Liver (tissue), 9 donors: Measurements from ENCODE around the gene CLCA1. TPM values are rescaled to one million over a fixed set of nuclear protein-coding genes. Genes with fewer than 3 reads are reported as not detected.
A peak's percentile ranks its signal among the peaks of the same experiment; 100 is the strongest.

ENCODE experiments used
- DNase-seq: peaks from one replicate; pipeline ENCODE4 v3.0.0-alpha.2; 2017; ENCODE audit warnings: low spot score
- H3K27ac ChIP-seq, 2 donors: one replicate each; pipeline ENCODE4 v1.7.0; 2013; ENCODE audit warnings: inconsistent platforms in 2 of 2, low read length in 2 of 2, control low read depth in 1 of 2, low read depth in 1 of 2, mild to moderate bottlenecking in 1 of 2
- H3K27me3 ChIP-seq, 4 donors: one replicate each; pipeline versions ENCODE4 v1.6.1 to v1.7.0; 2013; ENCODE audit warnings: low read length in 3 of 4, inconsistent platforms in 1 of 4, mild to moderate bottlenecking in 1 of 4, moderate library complexity in 1 of 4; ENCODE audit not compliant: control insufficient read depth in 4 of 4, insufficient read depth in 4 of 4
- H3K36me3 ChIP-seq, 4 donors: one replicate each; pipeline versions ENCODE4 v1.6.1 to v1.7.0; 2013; ENCODE audit warnings: low read length in 3 of 4, mild to moderate bottlenecking in 3 of 4, low read depth in 1 of 4, moderate library complexity in 1 of 4; ENCODE audit not compliant: control insufficient read depth in 4 of 4, insufficient read depth in 3 of 4
- H3K4me1 ChIP-seq, 4 donors: one replicate each; pipeline versions ENCODE4 v1.6.1 to v1.7.0; 2013; ENCODE audit warnings: low read length in 3 of 4, mild to moderate bottlenecking in 3 of 4, moderate library complexity in 1 of 4; ENCODE audit not compliant: control insufficient read depth in 4 of 4, insufficient read depth in 4 of 4
- H3K4me3 ChIP-seq, 3 donors: one replicate each; pipeline versions ENCODE4 v1.6.1 to v1.7.0; 2013; ENCODE audit warnings: low read length in 3 of 3, control low read depth in 1 of 3, low read depth in 1 of 3, mild to moderate bottlenecking in 1 of 3
- H3K9ac ChIP-seq, 2 donors: one replicate each; pipeline ENCODE4 v1.7.0; 2013; ENCODE audit warnings: low read length in 2 of 2, mild to moderate bottlenecking in 2 of 2, moderate library complexity in 2 of 2, control low read depth in 1 of 2, low read depth in 1 of 2
- H3K9me3 ChIP-seq, 4 donors: one replicate each; pipeline versions ENCODE4 v1.6.1 to v1.7.0; 2013; ENCODE audit warnings: low read length in 3 of 4; ENCODE audit not compliant: control insufficient read depth in 4 of 4
- EGR1 ChIP-seq, 2 donors: IDR thresholded peaks; 2 replicates each; pipeline ENCODE4 v1.6.1; 2016 to 2018; ENCODE audit warnings: antibody characterized with exemption in 2 of 2, low read depth in 2 of 2
- FOXA1 ChIP-seq: IDR thresholded peaks from 2 replicates; pipeline ENCODE4 v1.6.1; 2016; ENCODE audit warnings: antibody characterized with exemption
- FOXA2 ChIP-seq: IDR thresholded peaks from 2 replicates; pipeline ENCODE4 v1.6.1; 2016; ENCODE audit warnings: antibody characterized with exemption
- GABPA ChIP-seq, 2 donors: IDR thresholded peaks in 1 of 2; conservative IDR thresholded peaks in 1 of 2; 2 replicates each; pipeline ENCODE4 v1.6.1; 2016; ENCODE audit warnings: antibody characterized with exemption in 2 of 2, mild to moderate bottlenecking in 1 of 2, moderate library complexity in 1 of 2
- HNF4A ChIP-seq, 2 donors: conservative IDR thresholded peaks; 2 replicates each; pipeline ENCODE4 v1.6.1; 2016; ENCODE audit warnings: antibody characterized with exemption in 2 of 2, mild to moderate bottlenecking in 2 of 2
- HNF4G ChIP-seq: IDR thresholded peaks from 2 replicates; pipeline ENCODE4 v1.6.1; 2016; ENCODE audit warnings: antibody characterized with exemption
- JUND ChIP-seq, 2 donors: IDR thresholded peaks; 2 replicates each; pipeline ENCODE4 v1.6.1; 2016; ENCODE audit warnings: antibody characterized with exemption in 2 of 2
- MAX ChIP-seq: IDR thresholded peaks from 2 replicates; pipeline ENCODE4 v1.6.1; 2016; ENCODE audit warnings: antibody characterized with exemption
- NR2F2 ChIP-seq: IDR thresholded peaks from 2 replicates; pipeline ENCODE4 v1.6.1; 2016; ENCODE audit warnings: antibody characterized with exemption
- RAD21 ChIP-seq, 2 donors: IDR thresholded peaks; 2 replicates each; pipeline ENCODE4 v1.6.1; 2016; ENCODE audit warnings: antibody characterized with exemption in 2 of 2, mild to moderate bottlenecking in 2 of 2
- REST ChIP-seq: IDR thresholded peaks from 2 replicates; pipeline ENCODE4 v1.6.1; 2016; ENCODE audit warnings: antibody characterized with exemption, mild to moderate bottlenecking
- RXRA ChIP-seq, 2 donors: IDR thresholded peaks; 2 replicates each; pipeline ENCODE4 v1.6.1; 2017 to 2018; ENCODE audit warnings: antibody characterized with exemption in 2 of 2, mild to moderate bottlenecking in 1 of 2
- SP1 ChIP-seq: IDR thresholded peaks from 2 replicates; pipeline ENCODE4 v1.6.1; 2018; ENCODE audit warnings: antibody characterized with exemption, mild to moderate bottlenecking
- TAF1 ChIP-seq: conservative IDR thresholded peaks from 2 replicates; pipeline ENCODE4 v1.6.1; 2016; ENCODE audit warnings: antibody characterized with exemption, mild to moderate bottlenecking
- YY1 ChIP-seq: IDR thresholded peaks from 2 replicates; pipeline ENCODE4 v1.6.1; 2016; ENCODE audit warnings: antibody characterized with exemption, mild to moderate bottlenecking
- ZBTB33 ChIP-seq: IDR thresholded peaks from 2 replicates; pipeline ENCODE4 v1.6.1; 2016; ENCODE audit warnings: antibody characterized with exemption
- WGBS: extraction: QIAGEN DNeasy Blood & Tissue Kit; methylation state at CpG from one replicate; pipeline ENCODE4 v1.1.7; 2013; 5-methylcytosine and 5-hydroxymethylcytosine counted together
- polyA plus RNA-seq, 2 donors: library from polyadenylated mRNA; stranded (reverse) in 1 of 2; unstranded in 1 of 2; fragments of 200-250 nt in 1 of 2; fragments of >200 nt in 1 of 2; fragmentation: Nextera tagmentation in 1 of 2; extraction: Ambion mirVana in 1 of 2; gene quantifications; one replicate each; pipeline versions ENCODE4 v1.2.1 to v1.2.3, GENCODE V29; 2013 to 2015
- total RNA-seq, 2 donors: library from RNA; depleted of rRNA; stranded (reverse); fragments of >200 nt; gene quantifications; one replicate each; pipeline ENCODE4 v1.2.3, GENCODE V29; 2014
- TF ChIP-seq, protein P1 (sequence below): IDR thresholded peaks from 2 replicates; pipeline ENCODE4 v1.6.1; 2016; ENCODE audit warnings: antibody characterized with exemption
- TF ChIP-seq, protein P2 (sequence below): fragments of 150-350 bp; IDR thresholded peaks from 2 replicates; pipeline ENCODE4 v1.5.1; 2017; ENCODE audit warnings: improper control_type of control experiment, low read depth, low read length; ENCODE audit not compliant: missing input control
- donor health status: healthy.
- donor health status: healthy.
- donor health status: healthy.
- donor health status: healthy.
- donor health status: healthy.

The CLCA1 gene
- total and polyA plus RNA-seq, 4 donors: not detected

GRCh38 chr1:86429835-86430234 is 38.9 kb upstream of the CLCA1 start:
- peak overlapping the region in 1 of 2 donors; percentile 2 for H3K27ac ChIP-seq
- H3K27me3 ChIP-seq: peaks cover 0 to 6% (median 0%) of the 10 kb centered on the region in 4 donors
- TF ChIP-seq NR2F2: peak; percentile 23
- TF ChIP-seq JUND (IDR thresholded peaks at IDR 0.05): peak in 1 of 2 donors; percentile 23
- peak in 1 of 2 donors; percentile 11 for TF ChIP-seq RXRA (IDR thresholded peaks at IDR 0.05)
- TF ChIP-seq, protein P1, sequence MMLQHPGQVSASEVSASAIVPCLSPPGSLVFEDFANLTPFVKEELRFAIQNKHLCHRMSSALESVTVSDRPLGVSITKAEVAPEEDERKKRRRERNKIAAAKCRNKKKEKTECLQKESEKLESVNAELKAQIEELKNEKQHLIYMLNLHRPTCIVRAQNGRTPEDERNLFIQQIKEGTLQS: no peak
- H3K4me3 ChIP-seq: no peak overlapping the region
- 11% methylated on average over 3 of the region's 3 CpGs for WGBS
- peaks cover 0 to 7% (median under 1%) of the 10 kb centered on the region in 4 donors for H3K4me1 ChIP-seq
- DNase-seq: no peak
- H3K9me3 ChIP-seq: no peaks in the 10 kb centered on the region
- no peak overlapping the region for H3K9ac ChIP-seq
- H3K36me3 ChIP-seq: no peaks in the 10 kb centered on the region

- Histone ChIP-seq H3K36me3 (no peaks in the 10 kb centered on the region), H3K27me3 (peaks cover 0 to 6% (median 0%) of the 10 kb centered on the region in 4 donors), H3K4me3 (no peak overlapping the region), H3K27ac (peak overlapping the region in 1 of 2 donors; percentile 2), H3K9ac (no peak overlapping the region), H3K4me1 (peaks cover 0 to 7% (median under 1%) of the 10 kb centered on the region in 4 donors), H3K9me3 (no peaks in the 10 kb centered on the region)
- TF ChIP-seq SP1: no peak
- no peak for TF ChIP-seq NR2F2
- no peak for TF ChIP-seq RAD21 (IDR thresholded peaks at IDR 0.05)
- no peak for TF ChIP-seq HNF4A (conservative IDR thresholded peaks at IDR 0.05)
- TF ChIP-seq JUND (IDR thresholded peaks at IDR 0.05): no peak
- no peak for TF ChIP-seq TAF1
- no peak for TF ChIP-seq YY1
- no peak for TF ChIP-seq ZBTB33
- TF ChIP-seq, protein P1: no peak
- no peak for TF ChIP-seq RXRA (IDR thresholded peaks at IDR 0.05)
- TF ChIP-seq HNF4G: no peak
- no peak for TF ChIP-seq FOXA2
- no peak for TF ChIP-seq REST
- no peak for TF ChIP-seq FOXA1
- no peak for TF ChIP-seq GABPA (IDR thresholded peaks at IDR 0.05 in 1 of 2, conservative IDR thresholded peaks at IDR 0.05 in 1 of 2)
- no peak for TF ChIP-seq EGR1 (IDR thresholded peaks at IDR 0.05; ENCODE audit: low read depth in 2 of 2)
- TF ChIP-seq, protein P2, sequence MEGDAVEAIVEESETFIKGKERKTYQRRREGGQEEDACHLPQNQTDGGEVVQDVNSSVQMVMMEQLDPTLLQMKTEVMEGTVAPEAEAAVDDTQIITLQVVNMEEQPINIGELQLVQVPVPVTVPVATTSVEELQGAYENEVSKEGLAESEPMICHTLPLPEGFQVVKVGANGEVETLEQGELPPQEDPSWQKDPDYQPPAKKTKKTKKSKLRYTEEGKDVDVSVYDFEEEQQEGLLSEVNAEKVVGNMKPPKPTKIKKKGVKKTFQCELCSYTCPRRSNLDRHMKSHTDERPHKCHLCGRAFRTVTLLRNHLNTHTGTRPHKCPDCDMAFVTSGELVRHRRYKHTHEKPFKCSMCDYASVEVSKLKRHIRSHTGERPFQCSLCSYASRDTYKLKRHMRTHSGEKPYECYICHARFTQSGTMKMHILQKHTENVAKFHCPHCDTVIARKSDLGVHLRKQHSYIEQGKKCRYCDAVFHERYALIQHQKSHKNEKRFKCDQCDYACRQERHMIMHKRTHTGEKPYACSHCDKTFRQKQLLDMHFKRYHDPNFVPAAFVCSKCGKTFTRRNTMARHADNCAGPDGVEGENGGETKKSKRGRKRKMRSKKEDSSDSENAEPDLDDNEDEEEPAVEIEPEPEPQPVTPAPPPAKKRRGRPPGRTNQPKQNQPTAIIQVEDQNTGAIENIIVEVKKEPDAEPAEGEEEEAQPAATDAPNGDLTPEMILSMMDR: no peak
- TF ChIP-seq MAX: no peak
- no peak for DNase-seq
Measured at GRCh38 chr1:86430376-86430775, 38.4 kb upstream of the CLCA1 start.
